Measurements from ENCODE around the gene OR10A6.

Gene OR10A6

GRCh38 chr11:7898666-7899283 lies 32.3 kb downstream of the OR10A6 start:
- Histone ChIP-seq H2AFZ (ENCODE audit: low read depth, low read length) (no peak overlapping the region), H3K27me3 (ENCODE audit: insufficient read depth, low read length, poor library complexity) (peaks cover 3% of the 10 kb centered on the region), H3K4me3 (ENCODE audit: low read depth in 1 of 2, low read length in 2 of 2) (no peak overlapping the region), H3K9me3 (ENCODE audit: insufficient read depth, low read length, severe bottlenecking) (no peaks in the 10 kb centered on the region), H3K36me3 (ENCODE audit: insufficient read depth, low read length) (no peaks in the 10 kb centered on the region), H3K27ac (ENCODE audit: low read length) (no peak overlapping the region), H3K4me1 (ENCODE audit: insufficient read depth, low read length) (no peaks in the 10 kb centered on the region), H3K79me2 (ENCODE audit: insufficient read depth, low read length) (no peaks in the 10 kb centered on the region), H4K20me1 (ENCODE audit: insufficient read depth, low read length) (no peaks in the 10 kb centered on the region), H3K9ac (ENCODE audit: low read depth, low read length) (no peak overlapping the region), H3K4me2 (ENCODE audit: insufficient read depth, low read length) (no peak overlapping the region)
- DNase-seq = no peak
- TF ChIP-seq EZH2 (IDR thresholded peaks at IDR 0.05; ENCODE audit: borderline replicate concordance, low read depth, low read length, severe bottlenecking) (no peak), CTCF (IDR thresholded peaks at IDR 0.05; ENCODE audit: borderline replicate concordance, extremely low read depth, low read length, poor library complexity, severe bottlenecking) (no peak)
- no peak for ATAC-seq (ENCODE audit: insufficient read depth, low read depth)

GRCh38 chr11:7896009-7896785 lies 34.9 kb downstream of the OR10A6 start:
- no peak for ATAC-seq (ENCODE audit: insufficient read depth, low read depth)
- Histone ChIP-seq H3K9me3 (ENCODE audit: insufficient read depth, low read length, severe bottlenecking) (no peaks in the 10 kb centered on the region), H3K4me1 (ENCODE audit: insufficient read depth, low read length) (0 out of 2 replicates have a peak, but pooled peaks cover 5% of the 10 kb centered on the region), H3K27me3 (ENCODE audit: insufficient read depth, low read length, poor library complexity) (no peaks in the 10 kb centered on the region), H2AFZ (ENCODE audit: low read depth, low read length) (no peak overlapping the region), H3K27ac (ENCODE audit: low read length) (no peak overlapping the region), H3K4me3 (ENCODE audit: low read depth in 1 of 2, low read length in 2 of 2) (no peak overlapping the region), H3K4me2 (ENCODE audit: insufficient read depth, low read length) (no peak overlapping the region), H3K9ac (ENCODE audit: low read depth, low read length) (no peak overlapping the region), H4K20me1 (ENCODE audit: insufficient read depth, low read length) (no peaks in the 10 kb centered on the region), H3K36me3 (ENCODE audit: insufficient read depth, low read length) (no peaks in the 10 kb centered on the region), H3K79me2 (ENCODE audit: insufficient read depth, low read length) (no peaks in the 10 kb centered on the region)
- no peak for DNase-seq
- TF ChIP-seq EZH2 (IDR thresholded peaks at IDR 0.05; ENCODE audit: borderline replicate concordance, low read depth, low read length, severe bottlenecking) = no peak
- TF ChIP-seq CTCF (IDR thresholded peaks at IDR 0.05; ENCODE audit: borderline replicate concordance, extremely low read depth, low read length, poor library complexity, severe bottlenecking) = no peak

DNA sequence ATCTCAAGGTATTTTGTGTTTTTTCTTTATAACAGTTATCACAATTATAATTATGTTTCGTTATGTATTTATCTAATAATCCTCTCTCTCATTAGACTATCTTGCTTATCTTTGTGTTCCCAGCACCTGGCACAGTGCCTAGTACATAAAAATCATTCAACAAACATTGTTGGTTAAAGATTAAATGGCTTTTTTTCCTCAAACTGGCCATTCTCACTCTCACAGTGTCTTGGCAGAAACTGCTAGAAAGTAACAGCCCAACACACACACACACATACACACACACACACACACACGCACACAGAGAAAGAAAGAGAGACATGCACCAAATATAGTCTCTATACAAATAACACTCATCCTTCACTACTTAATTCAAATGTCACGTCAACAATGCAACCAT lies 36.8 kb downstream of the OR10A6 start:
- ATAC-seq (ENCODE audit: insufficient read depth, low read depth) (no peak), DNase-seq (no peak)
- Histone ChIP-seq H3K36me3 (ENCODE audit: insufficient read depth, low read length) (no peaks in the 10 kb centered on the region), H3K27ac (ENCODE audit: low read length) (no peak overlapping the region), H3K4me1 (ENCODE audit: insufficient read depth, low read length) (0 out of 2 replicates have a peak, but pooled peaks cover 5% of the 10 kb centered on the region), H2AFZ (ENCODE audit: low read depth, low read length) (no peak overlapping the region), H4K20me1 (ENCODE audit: insufficient read depth, low read length) (no peaks in the 10 kb centered on the region), H3K79me2 (ENCODE audit: insufficient read depth, low read length) (no peaks in the 10 kb centered on the region), H3K4me3 (ENCODE audit: low read depth in 1 of 2, low read length in 2 of 2) (no peak overlapping the region), H3K4me2 (ENCODE audit: insufficient read depth, low read length) (no peak overlapping the region), H3K9me3 (ENCODE audit: insufficient read depth, low read length, severe bottlenecking) (no peaks in the 10 kb centered on the region), H3K27me3 (ENCODE audit: insufficient read depth, low read length, poor library complexity) (peaks cover 10% of the 10 kb centered on the region), H3K9ac (ENCODE audit: low read depth, low read length) (no peak overlapping the region)
- TF ChIP-seq EZH2 (IDR thresholded peaks at IDR 0.05; ENCODE audit: borderline replicate concordance, low read depth, low read length, severe bottlenecking) (no peak), CTCF (IDR thresholded peaks at IDR 0.05; ENCODE audit: borderline replicate concordance, extremely low read depth, low read length, poor library complexity, severe bottlenecking) (no peak)

Data from DND-41 (cell line).